IMR-90 (cell line): ENCODE data around the gene HRNR. TPM values are rescaled to one million over a fixed set of nuclear protein-coding genes. Genes with fewer than 3 reads are reported as not detected.

Source experiments
- ATAC-seq: fragments of 200-7000 bp; cut with Tn5 transposase; 2 replicates; pipeline ENCODE4 v1.9.1; 2020; ENCODE audit warnings: low read depth, mild to moderate bottlenecking, moderate library complexity
- BruUV-seq: library from RNA; stranded (reverse); fragments of 400-500 nt; replicated peaks from 2 replicates; lab custom pipeline; 2021; lab: Mats Ljungman, UMichigan
- CTCF ChIA-PET: fragments of 300-600 bp; formaldehyde crosslinking; extraction: SDS; loops from one replicate; lab custom pipeline; 2021; ENCODE audit warnings: antibody characterized with exemption; lab: Yijun Ruan, JAX
- POLR2A ChIA-PET: fragments of 300-600 bp; sonication (Branson Sonifier 250); formaldehyde crosslinking; loops from one replicate; lab custom pipeline; 2022; ENCODE audit warnings: antibody characterized with exemption; ENCODE audit not compliant: unreplicated experiment; lab: Charles Lee
- DNase-seq: peaks from one replicate; pipeline ENCODE4 v3.0.0; 2013
- H2AFZ ChIP-seq: replicated peaks from 2 replicates; pipeline ENCODE3; 2013; ENCODE audit warnings: low read length, mild to moderate bottlenecking; ENCODE audit not compliant: poor library complexity
- H2AK5ac ChIP-seq: 2 replicates; pipeline ENCODE4 v1.6.1; 2013; ENCODE audit warnings: low read depth, low read length, inconsistent platforms
- H2AK9ac ChIP-seq: replicated peaks from 2 replicates; pipeline ENCODE3; 2013; ENCODE audit warnings: mild to moderate bottlenecking, low read depth, low read length, moderate library complexity; ENCODE audit not compliant: poor library complexity
- H2BK120ac ChIP-seq: 2 replicates; pipeline ENCODE4 v1.6.1; 2013; ENCODE audit warnings: low read depth, low read length, inconsistent platforms
- H2BK15ac ChIP-seq: 3 replicates; pipeline ENCODE4 v1.6.1; 2013; ENCODE audit warnings: low read depth, low read length, inconsistent platforms
- H2BK20ac ChIP-seq: 2 replicates; pipeline ENCODE4 v1.6.1; 2013; ENCODE audit warnings: low read depth, mild to moderate bottlenecking, inconsistent platforms, low read length, moderate library complexity
- H2BK5ac ChIP-seq: 2 replicates; pipeline ENCODE4 v1.6.1; 2013; ENCODE audit warnings: mild to moderate bottlenecking, low read depth, low read length, inconsistent platforms; ENCODE audit not compliant: poor library complexity, severe bottlenecking
- H3K14ac ChIP-seq: replicated peaks from 2 replicates; pipeline ENCODE4 v1.6.1; 2013; ENCODE audit warnings: low read depth, low read length, inconsistent platforms
- H3K18ac ChIP-seq: 2 replicates; pipeline ENCODE4 v1.6.1; 2013; ENCODE audit warnings: low read depth, low read length, control low read depth
- H3K23ac ChIP-seq: 2 replicates; pipeline ENCODE4 v1.6.1; 2013; ENCODE audit warnings: low read depth, low read length, inconsistent platforms
- H3K27ac ChIP-seq: 2 replicates; pipeline ENCODE4 v1.5.1; 2013; ENCODE audit warnings: mild to moderate bottlenecking, control low read depth, low read length; ENCODE audit not compliant: insufficient read depth
- H3K27me3 ChIP-seq: 2 replicates; pipeline ENCODE4 v1.6.1; 2013; ENCODE audit warnings: low read length; ENCODE audit not compliant: control insufficient read depth, insufficient read depth
- H3K36me3 ChIP-seq: 2 replicates; pipeline ENCODE4 v1.6.1; 2013; ENCODE audit warnings: low read length, mixed read lengths; ENCODE audit not compliant: control insufficient read depth, insufficient read depth
- H3K4ac ChIP-seq: 2 replicates; pipeline ENCODE4 v1.6.1; 2013; ENCODE audit warnings: low read depth, low read length, inconsistent platforms
- H3K4me1 ChIP-seq: 2 replicates; pipeline ENCODE4 v1.6.1; 2013; ENCODE audit warnings: low read length, mixed read lengths; ENCODE audit not compliant: control insufficient read depth, insufficient read depth
- H3K4me2 ChIP-seq: 2 replicates; pipeline ENCODE4 v1.6.1; 2013; ENCODE audit warnings: low read depth, mild to moderate bottlenecking, control low read depth, low read length, moderate library complexity
- H3K4me3 ChIP-seq: 2 replicates; pipeline ENCODE4 v1.5.1; 2013; ENCODE audit warnings: low read depth, mild to moderate bottlenecking, control low read depth, low read length, moderate library complexity; ENCODE audit not compliant: insufficient read depth
- H3K56ac ChIP-seq: 2 replicates; pipeline ENCODE4 v1.6.1; 2013; ENCODE audit warnings: low read length, inconsistent platforms; ENCODE audit not compliant: insufficient read depth; ENCODE audit errors: extremely low read depth
- H3K79me1 ChIP-seq, 2 experiments: 2 replicates each; pipeline ENCODE4 v1.6.1; 2013; ENCODE audit warnings: low read length in 2 of 2, inconsistent platforms in 1 of 2, low read depth in 1 of 2
- H3K9ac ChIP-seq: 2 replicates; pipeline ENCODE4 v1.6.1; 2013; ENCODE audit warnings: low read depth, low read length, control low read depth
- H3K9me1 ChIP-seq: 2 replicates; pipeline ENCODE4 v1.6.1; 2013; ENCODE audit warnings: low read length, inconsistent platforms; ENCODE audit not compliant: insufficient read depth
- H3K9me3 ChIP-seq: 2 replicates; pipeline ENCODE4 v1.6.1; 2013; ENCODE audit warnings: low read length; ENCODE audit not compliant: control insufficient read depth, insufficient read depth
- H4K20me1 ChIP-seq: 2 replicates; pipeline ENCODE4 v1.6.1; 2013; ENCODE audit warnings: low read length, inconsistent platforms; ENCODE audit not compliant: insufficient read depth
- H4K5ac ChIP-seq: 2 replicates; pipeline ENCODE4 v1.6.1; 2013; ENCODE audit warnings: mild to moderate bottlenecking, low read depth, low read length, control low read depth
- H4K8ac ChIP-seq, 2 experiments: 2 replicates each; pipeline ENCODE4 v1.6.1; 2013; ENCODE audit warnings: low read depth in 2 of 2, low read length in 2 of 2, control low read depth in 1 of 2, inconsistent platforms in 1 of 2
- H4K91ac ChIP-seq: 2 replicates; pipeline ENCODE4 v1.6.1; 2013; ENCODE audit warnings: low read depth, low read length, inconsistent platforms; ENCODE audit not compliant: insufficient read depth
- BHLHE40 ChIP-seq: fragments of 150-350 bp; IDR thresholded peaks from 2 replicates; pipeline ENCODE4 v1.6.1; 2016; ENCODE audit warnings: mild to moderate bottlenecking, low read depth, low read length
- CEBPB ChIP-seq: IDR thresholded peaks from 2 replicates; pipeline ENCODE4 v1.6.1; 2012; ENCODE audit warnings: low read depth, low read length, improper control_type of control experiment
- CHD1 ChIP-seq: IDR thresholded peaks from 2 replicates; pipeline ENCODE4 v1.6.1; 2012; ENCODE audit warnings: low read depth, low read length, improper control_type of control experiment
- CTCF ChIP-seq: conservative IDR thresholded peaks from 2 replicates; pipeline ENCODE4 v1.5.1; 2012; ENCODE audit warnings: mild to moderate bottlenecking, low read depth, low read length, improper control_type of control experiment
- ELK1 ChIP-seq: fragments of 150-350 bp; IDR thresholded peaks from 2 replicates; pipeline ENCODE4 v1.6.1; 2016; ENCODE audit warnings: low read depth, mild to moderate bottlenecking, low read length, moderate library complexity, borderline replicate concordance
- FOS ChIP-seq: fragments of 150-350 bp; IDR thresholded peaks from 2 replicates; pipeline ENCODE4 v1.6.1; 2016; ENCODE audit warnings: low read depth, low read length
- MAFK ChIP-seq: IDR thresholded peaks from 2 replicates; pipeline ENCODE4 v1.6.1; 2012; ENCODE audit warnings: low read depth, low read length, improper control_type of control experiment
- MXI1 ChIP-seq: IDR thresholded peaks from 2 replicates; pipeline ENCODE4 v1.6.1; 2012; ENCODE audit warnings: low read depth, mild to moderate bottlenecking, low read length, moderate library complexity, borderline replicate concordance
- NFE2L2 ChIP-seq: fragments of 150-350 bp; IDR thresholded peaks from 2 replicates; pipeline ENCODE4 v1.6.1; 2016; ENCODE audit warnings: low read depth, mild to moderate bottlenecking, low read length
- POLR2A ChIP-seq: IDR thresholded peaks from 2 replicates; pipeline ENCODE4 v1.6.1; 2012; ENCODE audit warnings: mild to moderate bottlenecking, low read depth, low read length
- RAD21 ChIP-seq: IDR thresholded peaks from 2 replicates; pipeline ENCODE4 v1.6.1; 2012; ENCODE audit warnings: low read length, improper control_type of control experiment
- RCOR1 ChIP-seq: IDR thresholded peaks from 2 replicates; pipeline ENCODE4 v1.6.1; 2012; ENCODE audit warnings: mild to moderate bottlenecking, low read length, improper control_type of control experiment; ENCODE audit not compliant: insufficient replicate concordance
- RFX5 ChIP-seq: IDR thresholded peaks from 2 replicates; pipeline ENCODE4 v1.8.0; 2012; ENCODE audit warnings: low read depth, mild to moderate bottlenecking, low read length, moderate library complexity
- SMC3 ChIP-seq: fragments of 150-350 bp; IDR thresholded peaks from 2 replicates; pipeline ENCODE4 v1.6.1; 2016; ENCODE audit warnings: low read depth, mild to moderate bottlenecking, antibody characterized with exemption, low read length, moderate library complexity
- USF2 ChIP-seq: fragments of 150-350 bp; IDR thresholded peaks from 2 replicates; pipeline ENCODE4 v1.6.1; 2017; ENCODE audit warnings: mild to moderate bottlenecking, antibody characterized with exemption, low read length, low read depth
- WGBS, 2 experiments: methylation state at CpG; one replicate each; pipeline versions ENCODE4 v1.1.5 to v1.1.7; 2013; ENCODE audit warnings: missing lambda C conversion rate in 2 of 2; ENCODE audit not compliant: insufficient read length in 1 of 2; ENCODE audit errors: extremely low coverage in 2 of 2; 5-methylcytosine and 5-hydroxymethylcytosine counted together
- dilution Hi-C: fragments of 300-500 bp; cut with HindIII; formaldehyde crosslinking; loops from one replicate; pipeline ENCODE4 v1.14.3; 2018; ENCODE audit warnings: low sequenced_read_pairs; ENCODE audit not compliant: unreplicated experiment
- in situ Hi-C: fragments of 300-500 bp; cut with MboI; formaldehyde crosslinking; loops from 3 replicates; pipeline ENCODE4 v1.14.3; 2019; ENCODE audit warnings: low sequenced_read_pairs, inconsistent platforms, mixed read lengths
- intact Hi-C: fragments of 100-400 bp; cut with micrococcal nuclease; formaldehyde crosslinking; loops from 2 replicates; pipeline ENCODE4 v1.10.0; 2022
- polyA plus RNA-seq, 3 experiments: library from polyadenylated mRNA; depleted of rRNA; stranded (reverse); fragments of >200 nt; gene quantifications; 2 replicates each; pipeline ENCODE4 v1.2.3, GENCODE V29; 2012; ENCODE audit warnings: low replicate concordance in 1 of 3
- total RNA-seq: library from RNA; depleted of rRNA; stranded (reverse); fragments of >200 nt; gene quantifications from 2 replicates; pipeline ENCODE4 v1.2.3, GENCODE V29; 2012

HRNR gene
- total and polyA plus RNA-seq, 2 of the 4 experiments (the other 2 are of a cell fraction) = under 0.01 TPM; not detected in 1

- Histone ChIP-seq H3K18ac (no peak overlapping the region), H4K91ac (no peak overlapping the region), H3K36me3 (no peaks in the 10 kb centered on the region), H3K27ac (no peak overlapping the region), H2AK9ac (no peak overlapping the region), H3K23ac (no peak overlapping the region), H2BK15ac (no peak overlapping the region), H2BK5ac (no peak overlapping the region), H3K27me3 (no peaks in the 10 kb centered on the region), H2AK5ac (no peak overlapping the region), H3K4ac (no peak overlapping the region), H2BK120ac (no peak overlapping the region), H3K4me2 (no peak overlapping the region), H3K4me3 (no peak overlapping the region), H4K8ac (no peak overlapping the region), H2BK20ac (no peak overlapping the region), H3K9me3 (no peaks in the 10 kb centered on the region), H3K4me1 (no peaks in the 10 kb centered on the region), H4K5ac (no peak overlapping the region), H3K14ac (no peak overlapping the region), H2AFZ (no peak overlapping the region), H3K79me1 (no peaks in the 10 kb centered on the region), H3K56ac (no peak overlapping the region), H4K20me1 (no peaks in the 10 kb centered on the region), H3K9ac (no peak overlapping the region), H3K9me1 (no peaks in the 10 kb centered on the region)
- BruUV-seq = no TSS peak
- ChIA-PET POLR2A (no interaction called here), CTCF (interaction anchor here (0.6 to 1.4 kb wide), 3 partner anchors 12 to 255 kb away, joined by 3 to 4 read pairs (median 3); partner anchors contain the start of gene S100A11)
- dilution Hi-C loops = no loop called here
- intact Hi-C loops = loop anchor here (10.0 kb wide), 1 partner anchor 252 kb away; no protein-coding TSS in a partner anchor
- ATAC-seq (no peak), DNase-seq (no peak)
- in situ Hi-C loops = no loop called here
- no CpG with 5 or more reads among the region's 5 CpGs for WGBS, 2 experiments
- TF ChIP-seq CEBPB (no peak), RFX5 (no peak), MAFK (no peak), ELK1 (no peak), NFE2L2 (no peak), BHLHE40 (no peak), SMC3 (no peak), FOS (no peak), RAD21 (no peak), MXI1 (no peak), USF2 (no peak), POLR2A (no peak), CTCF (no peak), RCOR1 (no peak), CHD1 (no peak)
Observed at GRCh38 chr1:152186556-152187285, 37.3 kb downstream of the HRNR start.
